ENCODE data around the gene COL5A1.

Gene COL5A1

GRCh38 chr9:134626069-134626423 is 15.6 kb upstream of the COL5A1 start:
- CTCF ChIA-PET: no interaction called here
- POLR2A ChIA-PET: no interaction called here

DNA sequence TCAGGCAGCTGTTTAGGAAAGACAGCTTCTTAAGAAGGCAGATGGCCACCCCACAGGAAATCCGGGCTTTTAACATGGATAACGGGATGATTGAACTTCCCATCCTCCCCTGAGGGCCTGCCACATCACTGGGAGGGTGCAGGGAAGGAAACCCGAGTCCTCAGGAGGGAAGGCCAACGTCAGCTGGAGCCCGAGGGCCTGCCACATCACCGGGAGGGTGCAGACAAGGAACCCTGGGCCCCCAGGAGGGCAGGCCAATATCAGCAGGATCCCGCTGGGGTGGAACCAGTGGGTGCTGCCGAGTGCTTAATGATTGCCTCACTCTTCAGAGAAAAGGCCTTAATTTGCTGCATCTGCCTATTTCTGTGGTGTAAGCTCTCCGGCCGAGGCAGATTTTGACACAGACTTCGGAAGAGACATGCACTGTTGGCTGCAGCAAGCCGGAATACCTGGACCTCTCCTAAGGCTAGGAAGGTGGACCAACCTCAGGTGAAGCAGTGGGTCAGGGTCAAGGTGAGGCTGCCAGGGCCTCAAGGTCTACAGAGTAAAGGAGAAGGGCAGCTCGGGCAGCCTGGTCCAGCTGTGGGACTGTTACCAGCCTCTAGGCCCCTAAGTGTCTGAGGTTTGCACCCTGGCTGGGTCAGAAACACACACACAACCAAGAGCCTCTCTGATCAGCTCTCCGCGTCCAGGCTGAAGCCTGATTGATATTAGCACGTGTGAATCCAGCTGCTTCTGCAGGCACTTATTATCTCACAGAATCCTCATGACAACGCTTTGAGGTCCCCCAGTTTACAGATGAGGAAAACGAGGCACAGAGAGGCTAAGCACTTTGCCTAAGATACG is 14.8 kb upstream of the COL5A1 start:
- no peak for DNase-seq (ENCODE audit: extremely low spot score)
- TF ChIP-seq, protein P1, sequence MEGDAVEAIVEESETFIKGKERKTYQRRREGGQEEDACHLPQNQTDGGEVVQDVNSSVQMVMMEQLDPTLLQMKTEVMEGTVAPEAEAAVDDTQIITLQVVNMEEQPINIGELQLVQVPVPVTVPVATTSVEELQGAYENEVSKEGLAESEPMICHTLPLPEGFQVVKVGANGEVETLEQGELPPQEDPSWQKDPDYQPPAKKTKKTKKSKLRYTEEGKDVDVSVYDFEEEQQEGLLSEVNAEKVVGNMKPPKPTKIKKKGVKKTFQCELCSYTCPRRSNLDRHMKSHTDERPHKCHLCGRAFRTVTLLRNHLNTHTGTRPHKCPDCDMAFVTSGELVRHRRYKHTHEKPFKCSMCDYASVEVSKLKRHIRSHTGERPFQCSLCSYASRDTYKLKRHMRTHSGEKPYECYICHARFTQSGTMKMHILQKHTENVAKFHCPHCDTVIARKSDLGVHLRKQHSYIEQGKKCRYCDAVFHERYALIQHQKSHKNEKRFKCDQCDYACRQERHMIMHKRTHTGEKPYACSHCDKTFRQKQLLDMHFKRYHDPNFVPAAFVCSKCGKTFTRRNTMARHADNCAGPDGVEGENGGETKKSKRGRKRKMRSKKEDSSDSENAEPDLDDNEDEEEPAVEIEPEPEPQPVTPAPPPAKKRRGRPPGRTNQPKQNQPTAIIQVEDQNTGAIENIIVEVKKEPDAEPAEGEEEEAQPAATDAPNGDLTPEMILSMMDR (IDR thresholded peaks at IDR 0.05; ENCODE audit: control extremely low read depth, extremely low read depth, low read depth, missing control alignments): no peak
- POLR2A ChIA-PET: no interaction called here
- CTCF ChIA-PET: no interaction called here

More at GRCh38 chr9:134626069-134626423, 15.6 kb upstream of the COL5A1 start:
- TF ChIP-seq, protein P1 (IDR thresholded peaks at IDR 0.05; ENCODE audit: control extremely low read depth, extremely low read depth, low read depth, missing control alignments): no peak
- no peak for DNase-seq (ENCODE audit: extremely low spot score)

DNA sequence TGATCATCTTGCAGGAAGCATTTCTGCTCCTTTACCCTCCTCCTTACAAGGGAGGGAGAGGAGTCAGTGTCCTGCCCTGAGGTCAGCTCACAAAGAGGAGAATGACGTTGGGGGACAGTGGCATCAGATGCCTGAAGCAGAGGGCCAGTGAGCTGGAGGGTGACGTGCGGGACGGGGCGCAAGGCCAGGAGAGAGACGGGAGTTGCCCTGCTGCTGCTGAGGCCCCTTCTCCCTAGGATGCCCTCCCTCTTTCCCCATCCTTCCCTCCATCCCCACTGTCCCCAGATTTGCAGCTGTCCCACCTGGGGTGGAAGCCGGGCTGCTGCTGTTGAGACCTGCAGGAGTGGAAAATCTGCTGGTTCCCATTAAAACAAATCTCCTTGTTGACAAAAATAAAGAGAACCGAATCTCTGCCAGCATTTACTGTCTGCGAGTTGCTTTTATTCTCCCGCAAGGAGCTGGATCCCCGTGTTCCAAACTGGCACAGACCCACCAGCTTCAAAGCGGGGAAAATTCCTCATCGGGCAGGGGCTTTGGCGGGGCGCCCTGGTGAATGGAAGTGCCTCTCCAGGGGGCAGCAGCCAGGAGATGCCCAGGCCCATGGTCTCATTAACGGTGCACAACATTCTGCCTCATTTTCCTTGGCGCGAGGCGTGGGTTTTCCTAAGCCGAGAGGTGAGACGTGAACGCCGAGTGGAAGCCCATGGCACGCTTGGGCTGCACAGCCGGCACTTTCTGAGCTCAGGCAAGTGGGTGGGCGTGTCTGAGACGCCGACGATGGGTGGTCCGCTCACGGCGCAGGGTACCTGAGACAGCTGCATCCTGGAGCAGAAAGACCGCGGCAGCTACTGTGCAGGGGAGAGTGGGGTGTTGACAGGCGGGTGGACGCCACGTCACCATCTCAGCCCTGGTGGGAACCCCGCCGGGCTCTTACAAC is 13.9 kb upstream of the COL5A1 start:
- ChIA-PET POLR2A (no interaction called here), CTCF (no interaction called here)
- TF ChIP-seq, protein P1 (IDR thresholded peaks at IDR 0.05; ENCODE audit: control extremely low read depth, extremely low read depth, low read depth, missing control alignments): no peak
- no peak for DNase-seq (ENCODE audit: extremely low spot score)

DNA sequence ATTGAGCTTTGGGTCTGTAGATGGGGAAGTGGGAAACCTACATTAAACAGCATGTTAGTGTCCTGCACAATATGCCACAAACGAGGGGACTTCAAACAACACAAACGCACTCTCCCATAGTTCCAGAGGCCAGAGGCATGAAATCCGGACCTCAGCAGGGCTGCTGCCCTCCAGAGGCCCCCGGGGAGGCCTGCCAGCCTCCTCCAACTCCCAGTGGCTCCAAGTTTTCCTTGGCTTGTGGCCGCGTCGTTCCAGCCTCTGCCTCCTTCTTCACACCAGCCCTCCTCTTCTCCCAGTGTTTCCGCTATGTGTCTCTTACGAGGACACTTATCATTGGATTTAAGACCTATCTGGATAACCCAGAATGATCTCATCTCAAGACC is 13.3 kb upstream of the COL5A1 start:
- ChIA-PET POLR2A (no interaction called here), CTCF (no interaction called here)
- TF ChIP-seq, protein P1 (IDR thresholded peaks at IDR 0.05; ENCODE audit: control extremely low read depth, extremely low read depth, low read depth, missing control alignments): no peak
- DNase-seq (ENCODE audit: extremely low spot score): no peak

- TF ChIP-seq, protein P1 (IDR thresholded peaks at IDR 0.05; ENCODE audit: control extremely low read depth, extremely low read depth, low read depth, missing control alignments): no peak
- DNase-seq (ENCODE audit: extremely low spot score): no peak
- ChIA-PET CTCF (no interaction called here), POLR2A (no interaction called here)
Measured at GRCh38 chr9:134629061-134629585, 12.5 kb upstream of the COL5A1 start.

- ChIA-PET POLR2A (no interaction called here), CTCF (no interaction called here)
- no peak for DNase-seq (ENCODE audit: extremely low spot score)
- TF ChIP-seq, protein P1 (IDR thresholded peaks at IDR 0.05; ENCODE audit: control extremely low read depth, extremely low read depth, low read depth, missing control alignments): no peak
Measured at GRCh38 chr9:134629586-134630392, 11.8 kb upstream of the COL5A1 start.
